SH-SY5Y (cell line): ENCODE results near the gene NPPA.

Experiments used
- GATA2 ChIP-seq: IDR thresholded peaks from 2 replicates; pipeline ENCODE4 v1.6.1; 2011; ENCODE audit warnings: mild to moderate bottlenecking, low read depth, low read length
- GATA3 ChIP-seq: IDR thresholded peaks from 2 replicates; pipeline ENCODE4 v1.6.1; 2011; ENCODE audit warnings: low read depth, mild to moderate bottlenecking, low read length, moderate library complexity

Gene NPPA

DNA sequence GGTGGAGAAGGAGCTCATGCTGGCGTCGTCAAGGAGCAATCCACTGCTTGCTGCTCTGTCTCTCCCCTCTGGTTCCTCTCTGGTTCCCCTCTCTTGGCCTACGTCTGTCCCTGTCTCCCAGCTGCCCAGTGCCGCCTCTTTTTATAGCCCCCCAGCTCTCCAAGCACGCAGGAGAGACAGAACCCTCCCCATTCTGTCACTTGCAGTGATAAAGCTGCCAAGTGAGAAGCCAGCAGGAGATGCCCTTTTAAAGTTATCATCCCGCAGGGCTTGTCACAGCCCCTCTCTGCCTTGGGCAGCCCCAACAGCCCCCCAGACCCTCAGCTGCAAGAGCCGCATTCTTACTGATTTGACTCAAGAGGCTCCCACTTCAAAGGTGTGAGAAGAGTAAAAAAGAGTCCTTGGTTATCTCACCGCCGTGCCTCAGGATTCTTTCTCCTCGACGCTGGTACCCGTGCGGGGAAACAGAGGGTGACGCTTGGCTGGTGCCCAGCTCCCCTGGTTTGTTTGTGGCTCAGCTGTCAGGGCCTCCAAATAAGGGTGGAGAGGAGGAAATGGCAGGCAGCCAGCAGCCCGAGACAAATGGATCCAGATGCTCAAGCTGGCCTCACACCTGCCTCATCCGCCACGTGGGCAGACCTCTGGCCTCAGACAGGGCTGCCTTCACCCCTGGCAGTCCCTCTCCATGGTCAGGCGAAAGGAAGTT lies at the start of gene NPPA:
TSS of gene NPPA (minus strand) at position 117 of the 706 bp plus-strand sequence. CDS start at position 18, 99 bp downstream.
- TF ChIP-seq GATA3 (no peak), GATA2 (no peak)

DNA sequence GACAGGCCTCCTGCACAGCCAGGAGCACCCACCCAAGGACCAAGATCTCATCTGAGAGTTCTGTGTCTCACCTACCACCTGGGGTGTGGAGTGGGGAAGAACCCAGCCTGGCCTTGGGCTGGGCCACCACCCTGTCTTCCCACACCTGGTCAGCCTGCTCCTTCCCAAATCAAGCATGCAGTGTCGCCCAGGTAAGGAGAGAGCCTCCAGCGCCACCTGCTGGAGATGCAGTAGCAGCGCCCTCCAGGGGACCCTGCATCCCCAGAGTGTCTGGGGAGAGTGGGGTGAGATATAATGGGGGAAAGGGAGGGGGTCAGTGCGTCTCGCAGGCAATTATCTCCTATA lies 46.3 kb upstream of the NPPA start:
- TF ChIP-seq GATA3 (no peak), GATA2 (no peak)

DNA sequence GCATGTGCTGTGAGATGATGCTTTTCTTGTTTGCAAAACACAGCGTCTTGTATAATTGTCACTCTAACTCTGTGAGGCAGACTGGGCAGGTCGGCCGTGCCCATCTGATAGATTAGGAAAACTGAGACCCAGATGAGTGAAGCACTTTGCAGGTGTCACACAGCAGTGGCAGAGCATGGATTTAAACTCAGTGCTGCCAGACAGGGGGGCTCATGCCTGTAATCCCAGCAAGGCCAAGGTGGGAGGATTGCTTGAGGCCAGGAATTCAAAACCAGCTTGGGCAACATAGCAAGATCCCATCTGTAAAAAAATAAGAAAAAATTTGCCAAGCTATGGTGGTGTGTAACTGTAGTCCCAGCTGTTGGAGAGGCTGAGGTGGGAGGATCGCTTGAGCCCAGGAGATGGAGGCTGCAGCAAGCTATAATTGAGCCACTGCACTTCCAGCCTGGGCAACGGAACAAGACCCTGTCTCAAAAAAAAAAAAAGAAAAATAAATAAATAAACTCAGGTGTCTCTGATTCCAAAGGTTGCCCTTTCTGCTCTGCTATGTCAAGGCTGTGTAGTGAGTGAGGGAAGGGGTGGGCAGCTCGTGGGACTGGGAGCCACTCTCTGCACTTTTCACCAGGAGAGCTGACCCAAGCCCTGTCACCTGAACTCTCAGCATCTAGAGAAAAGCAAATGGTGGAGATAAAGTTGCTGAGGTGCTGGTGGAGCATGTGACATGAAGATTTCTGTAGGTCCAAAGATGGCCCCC lies 44.0 kb upstream of the NPPA start:
- no peak for TF ChIP-seq GATA2
- no peak for TF ChIP-seq GATA3

DNA sequence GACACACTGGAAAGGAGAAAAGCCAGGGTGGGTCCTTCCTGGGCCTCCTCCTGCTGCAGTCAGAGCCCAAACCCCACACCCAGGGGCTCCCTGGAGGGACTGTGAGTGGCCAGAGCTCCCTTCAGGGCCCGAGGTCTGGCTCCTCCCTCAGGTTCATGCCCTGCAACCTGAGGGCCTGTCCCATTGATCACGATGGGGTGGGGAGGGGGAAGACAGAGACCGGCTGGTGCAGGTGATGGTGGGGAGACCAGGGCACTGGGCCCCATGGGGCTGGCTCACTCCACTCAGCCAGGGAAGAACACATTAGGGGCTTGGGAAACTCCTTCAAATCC lies 41.3 kb upstream of the NPPA start:
- TF ChIP-seq GATA3 (no peak), GATA2 (no peak)

DNA sequence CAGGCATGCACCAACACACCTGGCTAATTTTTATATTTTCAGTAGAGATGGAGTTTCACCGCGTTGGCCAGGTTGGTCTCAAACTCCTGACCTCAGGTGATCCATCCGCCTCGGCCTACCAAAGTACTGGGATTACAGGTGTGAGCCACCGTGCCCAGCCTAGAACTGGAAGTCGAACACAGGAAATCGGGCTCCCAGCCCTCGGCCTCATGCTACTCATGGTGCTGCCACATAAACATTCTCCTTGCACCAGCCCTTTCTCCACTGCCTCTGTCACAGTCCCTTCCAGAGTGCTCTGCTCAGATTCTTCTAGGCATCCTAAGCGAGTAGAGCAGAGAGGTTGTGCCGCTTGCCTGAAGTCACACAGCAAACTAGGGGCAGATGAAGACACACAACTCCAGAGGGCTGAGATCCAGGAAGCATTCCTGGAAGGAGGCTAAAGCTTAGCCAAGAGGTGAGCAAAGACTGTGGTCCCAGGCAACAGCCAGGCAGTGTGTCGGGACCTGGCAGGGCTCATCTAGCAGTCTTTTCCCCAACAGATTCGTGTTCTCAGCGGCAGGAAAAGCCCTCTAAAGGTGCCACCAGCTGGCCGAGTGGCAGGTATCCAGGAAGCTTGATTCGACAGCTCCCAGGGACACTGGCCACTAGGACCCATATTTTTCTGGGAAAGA lies 40.8 kb upstream of the NPPA start:
- TF ChIP-seq GATA2 (no peak), GATA3 (no peak)

DNA sequence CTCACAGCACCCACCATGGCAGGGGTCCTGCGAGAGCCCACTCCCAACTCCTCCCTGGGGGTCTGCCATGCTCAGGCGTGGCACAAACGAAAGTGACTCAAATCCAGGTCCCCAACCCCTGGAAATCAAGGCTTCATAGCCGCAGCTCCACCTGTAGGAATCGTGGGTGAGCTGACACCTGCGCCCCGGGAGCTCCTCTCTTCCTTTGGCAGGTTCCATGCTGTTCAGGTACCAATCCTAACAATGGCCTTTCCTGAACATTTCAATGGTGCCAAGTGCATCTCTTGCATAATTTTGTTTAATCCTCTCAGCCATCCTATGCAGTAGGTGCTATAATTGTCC lies 40.1 kb upstream of the NPPA start:
- TF ChIP-seq GATA2 (no peak), GATA3 (no peak)

DNA sequence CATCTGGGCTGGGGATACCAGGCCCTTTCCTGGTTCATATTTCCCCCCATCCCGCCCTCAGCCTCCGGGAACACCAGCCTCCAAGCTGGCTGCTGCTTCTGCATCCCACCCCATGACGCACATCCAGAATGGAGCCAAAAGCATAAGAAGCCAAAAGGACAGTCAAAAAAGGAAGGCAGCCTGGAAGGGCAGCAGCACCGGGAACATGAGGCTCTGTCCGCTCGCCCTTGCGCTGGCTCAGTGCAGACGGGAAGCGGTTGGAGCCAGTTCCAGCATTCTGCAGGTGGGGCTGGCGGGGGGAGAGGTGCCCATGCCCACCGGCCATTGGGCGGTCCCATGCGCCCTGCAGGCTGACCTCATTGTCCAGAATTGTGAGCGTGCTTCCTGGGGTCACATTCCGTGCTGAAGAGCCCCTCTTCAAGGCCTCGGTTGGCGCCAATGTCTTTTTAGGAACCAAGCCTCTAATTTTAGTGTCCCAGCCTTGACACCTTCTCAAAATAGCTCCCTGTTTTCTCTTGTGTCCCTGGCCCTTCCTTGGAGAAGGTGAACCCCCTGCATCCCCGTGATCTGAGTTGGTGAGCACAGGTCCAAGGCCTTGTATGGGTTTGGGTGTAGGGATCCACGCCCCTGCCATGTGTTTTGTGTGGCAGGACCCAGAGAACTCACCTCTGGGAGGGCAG lies 39.5 kb upstream of the NPPA start:
- no peak for TF ChIP-seq GATA2
- TF ChIP-seq GATA3 = no peak

DNA sequence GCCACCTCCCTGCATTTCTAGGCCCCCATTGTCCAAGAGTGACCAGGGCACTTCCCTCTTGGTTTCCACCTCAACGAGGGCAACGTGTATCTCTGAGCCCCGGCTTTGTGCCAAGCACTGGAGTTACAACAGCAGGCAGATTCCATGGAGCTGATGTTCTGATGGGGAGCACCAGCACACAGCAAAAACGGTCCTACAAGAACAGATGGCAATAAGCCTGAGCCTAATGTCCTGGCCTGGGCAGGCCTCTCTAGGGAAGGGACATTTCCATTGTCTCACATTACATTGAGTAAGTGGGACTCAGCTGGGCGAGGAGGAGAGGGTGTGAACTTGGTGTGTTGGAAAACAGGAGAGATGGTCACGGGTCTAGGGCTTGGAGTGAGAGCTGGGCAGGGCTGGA lies 38.3 kb upstream of the NPPA start:
- TF ChIP-seq GATA2 = no peak
- TF ChIP-seq GATA3 = no peak

DNA sequence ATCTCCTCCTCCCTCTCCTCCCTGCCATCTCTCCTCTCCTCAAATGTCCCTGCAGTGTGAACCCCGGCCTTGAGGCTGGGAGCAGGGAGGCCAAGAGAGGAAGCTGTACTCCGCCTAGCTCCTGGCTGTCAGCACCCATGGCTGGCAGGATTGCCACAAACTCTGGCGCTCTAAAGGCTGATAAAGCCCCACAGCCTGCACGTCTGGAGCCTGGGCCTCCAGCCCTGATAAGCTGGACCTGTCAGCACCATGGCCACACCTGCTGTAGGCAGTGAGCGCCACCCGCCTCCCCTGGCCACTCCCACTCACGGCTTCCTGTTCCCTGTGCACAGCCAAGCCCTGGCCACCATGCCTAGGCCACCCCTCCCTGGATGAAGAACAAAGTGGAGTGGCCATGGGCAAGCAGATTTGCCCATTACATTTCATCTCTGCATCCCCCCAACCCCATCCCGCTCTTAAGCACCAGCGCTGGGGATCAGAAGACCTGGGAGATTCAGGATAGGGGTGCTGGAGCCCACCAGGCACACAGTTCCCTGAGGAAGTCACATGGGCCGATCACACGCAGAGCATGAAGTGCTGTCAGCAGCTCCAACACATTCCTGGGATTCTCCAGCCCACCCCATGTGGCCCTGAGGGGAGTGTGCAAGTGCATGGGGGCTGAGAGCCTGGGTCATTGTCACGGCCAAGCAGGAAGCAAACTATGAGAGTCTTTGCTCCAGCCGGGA lies 35.4 kb upstream of the NPPA start:
- TF ChIP-seq GATA3 = no peak
- TF ChIP-seq GATA2 = peak; percentile 36; the same call in 1 of the 2 replicates

DNA sequence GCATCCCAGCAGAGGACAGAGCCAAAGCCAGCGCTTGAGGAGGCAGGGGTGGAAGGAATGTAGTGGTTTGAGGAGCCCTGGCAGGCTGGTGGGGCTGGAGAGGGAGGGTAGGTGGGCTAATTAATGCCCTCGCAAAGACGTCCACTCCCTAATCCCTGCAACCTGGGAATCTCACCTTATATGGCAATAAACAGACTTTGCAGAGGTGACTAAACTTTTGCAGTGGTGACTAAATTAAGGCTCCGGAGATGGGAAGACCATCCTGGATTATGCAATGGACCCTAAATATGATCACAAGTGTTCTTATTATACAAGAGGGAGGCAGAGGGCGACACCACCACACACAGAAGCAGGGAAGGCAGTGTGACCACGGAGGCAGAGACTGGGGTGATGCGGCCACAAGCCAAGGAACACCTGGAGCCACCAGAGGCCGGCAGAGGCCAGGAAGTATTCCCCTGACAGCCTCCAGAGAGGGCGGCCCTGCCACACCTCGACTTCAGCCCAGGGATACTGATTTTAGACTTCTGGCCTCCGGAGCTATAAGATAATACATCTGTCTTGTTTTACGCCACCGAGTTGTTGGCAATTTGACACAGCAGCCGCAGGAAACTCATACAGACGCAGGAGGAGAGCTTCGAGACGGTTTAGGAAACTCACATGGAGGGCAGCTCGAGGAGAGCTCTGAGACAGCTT lies 34.3 kb upstream of the NPPA start:
- TF ChIP-seq GATA3 = no peak
- no peak for TF ChIP-seq GATA2

DNA sequence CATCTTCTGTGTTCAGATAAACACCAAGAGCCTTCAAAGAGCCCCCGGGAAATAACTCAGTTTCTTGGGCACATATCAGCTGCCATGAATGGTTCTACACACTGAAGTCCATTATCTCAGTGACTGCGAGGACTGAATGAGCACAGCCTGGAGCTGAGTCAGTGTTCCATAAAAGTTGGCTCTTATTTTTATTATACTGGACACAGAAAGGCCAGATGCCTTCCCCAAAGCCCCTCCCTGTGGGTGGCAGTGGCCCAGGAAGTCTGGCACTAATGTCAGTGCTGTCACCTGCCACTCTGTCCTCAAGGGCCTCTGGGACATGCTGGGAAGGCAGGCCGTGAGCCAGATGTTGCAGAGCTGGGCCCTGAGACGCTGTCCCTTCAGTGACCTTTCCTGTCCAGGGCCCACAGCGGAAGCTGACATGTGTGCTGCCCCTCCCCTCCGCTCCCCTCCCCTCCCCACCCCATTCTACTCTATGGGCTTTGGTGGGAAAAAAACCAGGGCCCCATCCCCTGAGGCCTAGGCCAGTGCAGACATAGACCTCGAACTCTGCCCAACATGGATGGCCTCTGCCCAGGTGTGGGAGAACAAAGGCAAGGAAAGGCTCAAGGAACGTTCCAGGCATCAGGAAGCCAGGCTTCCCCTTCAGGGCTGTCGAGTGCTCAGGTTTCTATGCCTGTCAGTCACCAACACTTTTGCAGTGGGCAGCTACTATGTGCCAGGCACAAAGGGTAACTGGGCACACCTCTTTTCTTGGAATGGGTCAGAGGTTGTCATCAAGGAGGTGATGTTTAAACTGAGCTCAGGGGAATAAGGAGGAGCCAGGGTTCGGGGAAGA lies 33.5 kb upstream of the NPPA start:
- TF ChIP-seq GATA2 (no peak), GATA3 (no peak)

DNA sequence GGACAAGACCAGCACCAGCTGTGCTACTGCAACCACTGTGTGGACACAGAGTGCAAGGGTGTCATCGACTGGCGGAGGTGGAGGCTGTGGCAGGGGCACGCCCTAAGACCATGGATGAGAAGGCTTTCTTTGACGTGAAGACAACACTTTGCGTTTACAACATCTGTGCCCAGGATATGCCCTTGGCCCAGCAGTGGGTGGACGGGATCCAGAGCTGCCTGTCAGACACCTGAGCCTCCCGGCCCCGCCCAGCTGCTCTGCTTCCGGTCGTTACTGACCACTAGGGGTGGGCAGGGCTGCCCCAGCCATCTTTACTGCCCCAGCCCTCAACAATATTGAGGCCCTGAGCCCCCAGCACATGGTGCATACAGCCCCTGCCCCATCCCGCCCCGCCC lies 32.6 kb upstream of the NPPA start:
- no peak for TF ChIP-seq GATA2
- no peak for TF ChIP-seq GATA3
